Subcutaneous adipose tissue (tissue), 4 donors: ENCODE data around the gene MAP2K1. TPM values are rescaled to one million over a fixed set of nuclear protein-coding genes. Genes with fewer than 3 reads are reported as not detected.

Experiments used
- total RNA-seq, 4 donors: library from RNA; depleted of rRNA; stranded (reverse); fragments of >200 nt; gene quantifications; one replicate each; pipeline ENCODE4 v1.1.0, GENCODE V29; 2016
- TF ChIP-seq, protein P1 (sequence below): fragments of 450-650 bp; IDR thresholded peaks from one replicate; pipeline ENCODE4 v1.5.1; 2016; ENCODE audit warnings: low read depth, mild to moderate bottlenecking, control low read depth, antibody characterized with exemption, moderate library complexity

Gene MAP2K1
- total RNA-seq, 4 donors from 2014 or later: 57.6 to 70.7 (median 65.4) TPM

DNA sequence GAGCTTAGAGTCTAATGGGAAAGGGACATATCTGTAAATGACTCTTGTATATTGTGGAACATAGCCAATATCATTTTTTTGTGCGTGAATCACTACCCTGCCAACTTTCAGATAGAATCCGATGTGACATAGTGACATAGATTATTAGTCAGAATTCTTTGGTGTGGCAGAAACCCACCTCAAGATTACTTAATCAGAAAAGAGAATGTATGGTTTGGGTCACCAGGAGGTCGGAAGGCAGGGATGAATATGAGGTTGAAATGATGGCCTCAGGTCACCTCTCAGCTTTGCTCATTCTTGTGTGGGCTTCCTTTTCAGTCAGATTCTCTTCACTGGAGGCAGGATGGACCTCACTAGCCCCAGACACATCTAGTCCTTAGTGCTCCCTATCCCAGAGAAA, 69.5 kb downstream of the MAP2K1 start:
- TF ChIP-seq, protein P1, sequence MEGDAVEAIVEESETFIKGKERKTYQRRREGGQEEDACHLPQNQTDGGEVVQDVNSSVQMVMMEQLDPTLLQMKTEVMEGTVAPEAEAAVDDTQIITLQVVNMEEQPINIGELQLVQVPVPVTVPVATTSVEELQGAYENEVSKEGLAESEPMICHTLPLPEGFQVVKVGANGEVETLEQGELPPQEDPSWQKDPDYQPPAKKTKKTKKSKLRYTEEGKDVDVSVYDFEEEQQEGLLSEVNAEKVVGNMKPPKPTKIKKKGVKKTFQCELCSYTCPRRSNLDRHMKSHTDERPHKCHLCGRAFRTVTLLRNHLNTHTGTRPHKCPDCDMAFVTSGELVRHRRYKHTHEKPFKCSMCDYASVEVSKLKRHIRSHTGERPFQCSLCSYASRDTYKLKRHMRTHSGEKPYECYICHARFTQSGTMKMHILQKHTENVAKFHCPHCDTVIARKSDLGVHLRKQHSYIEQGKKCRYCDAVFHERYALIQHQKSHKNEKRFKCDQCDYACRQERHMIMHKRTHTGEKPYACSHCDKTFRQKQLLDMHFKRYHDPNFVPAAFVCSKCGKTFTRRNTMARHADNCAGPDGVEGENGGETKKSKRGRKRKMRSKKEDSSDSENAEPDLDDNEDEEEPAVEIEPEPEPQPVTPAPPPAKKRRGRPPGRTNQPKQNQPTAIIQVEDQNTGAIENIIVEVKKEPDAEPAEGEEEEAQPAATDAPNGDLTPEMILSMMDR: no peak

DNA sequence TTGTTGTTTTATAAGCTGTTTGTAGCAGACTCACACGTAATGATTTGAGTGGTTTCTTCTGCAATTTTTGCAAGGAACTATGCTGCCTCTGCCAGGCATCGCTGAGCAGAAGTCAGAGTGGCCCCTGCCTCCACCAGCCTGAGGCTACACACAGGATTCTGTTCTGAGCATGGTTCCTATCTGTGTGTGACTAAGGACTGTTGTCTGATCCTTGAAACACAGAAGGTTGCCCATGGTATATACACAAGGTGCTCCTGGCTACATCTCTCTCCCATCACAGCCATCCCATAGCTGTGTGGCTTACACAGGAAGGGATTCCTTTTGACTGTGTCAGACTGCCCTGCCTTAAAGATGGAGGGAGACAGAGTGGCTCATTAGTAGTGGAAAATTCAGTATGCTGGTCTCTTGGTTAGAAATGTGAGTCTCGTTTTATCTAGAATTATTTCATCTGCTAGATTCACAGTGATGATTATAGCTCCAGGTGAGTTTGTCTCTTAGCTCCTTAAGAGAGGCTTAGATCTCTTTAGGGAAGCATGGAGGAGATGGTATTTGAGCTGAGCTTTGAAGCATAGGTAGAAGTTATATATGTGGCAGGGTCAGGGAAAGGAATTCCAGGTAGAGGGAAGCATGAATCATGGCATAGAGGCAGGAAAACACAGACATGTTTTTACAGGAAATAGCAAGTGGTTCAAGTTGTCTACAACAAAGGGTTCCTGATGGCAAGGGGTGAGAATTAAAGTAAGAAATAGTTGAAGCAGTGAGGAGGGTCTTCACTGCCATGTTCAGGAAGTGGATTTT, 73.3 kb downstream of the MAP2K1 start:
- TF ChIP-seq, protein P1: no peak

DNA sequence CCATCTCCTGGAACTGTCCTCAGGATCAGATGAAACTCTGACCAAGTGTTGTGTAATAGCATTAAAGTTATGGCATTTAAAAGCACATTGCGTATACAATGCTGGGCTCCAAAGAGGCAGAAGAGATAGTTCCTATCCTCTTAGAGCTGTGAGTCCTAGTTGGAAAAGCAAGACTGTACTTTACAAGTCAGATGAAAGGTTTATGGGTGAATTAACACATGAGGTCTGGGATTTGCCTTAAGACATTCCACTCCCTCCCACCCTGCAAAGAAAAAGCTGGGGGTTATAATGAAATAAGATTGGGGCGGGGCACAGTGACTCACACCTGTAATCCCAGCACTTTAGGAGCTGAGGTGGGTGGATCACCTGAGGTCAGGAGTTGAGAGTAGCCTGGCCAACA, 75.2 kb downstream of the MAP2K1 start:
- TF ChIP-seq, protein P1: no peak

DNA sequence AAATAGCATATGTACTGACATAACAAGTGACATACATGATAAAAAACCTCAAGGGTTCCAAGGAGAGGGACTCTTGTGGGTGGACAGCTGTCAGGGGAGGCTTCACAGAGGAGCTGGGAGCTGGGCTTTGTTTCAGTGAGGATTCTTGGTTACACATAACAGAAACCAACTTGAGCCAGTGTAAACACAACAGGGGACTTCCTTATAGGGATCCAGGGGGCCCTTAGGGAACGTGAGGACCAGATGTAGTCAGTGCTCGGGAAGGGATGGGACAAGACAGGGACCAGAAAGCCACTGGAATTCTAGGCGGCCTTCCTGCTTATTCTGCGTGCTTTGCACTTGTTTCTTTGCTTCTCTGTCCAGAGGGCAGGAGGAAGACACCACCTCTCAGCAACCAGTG, 75.9 kb downstream of the MAP2K1 start:
- TF ChIP-seq, protein P1: no peak

DNA sequence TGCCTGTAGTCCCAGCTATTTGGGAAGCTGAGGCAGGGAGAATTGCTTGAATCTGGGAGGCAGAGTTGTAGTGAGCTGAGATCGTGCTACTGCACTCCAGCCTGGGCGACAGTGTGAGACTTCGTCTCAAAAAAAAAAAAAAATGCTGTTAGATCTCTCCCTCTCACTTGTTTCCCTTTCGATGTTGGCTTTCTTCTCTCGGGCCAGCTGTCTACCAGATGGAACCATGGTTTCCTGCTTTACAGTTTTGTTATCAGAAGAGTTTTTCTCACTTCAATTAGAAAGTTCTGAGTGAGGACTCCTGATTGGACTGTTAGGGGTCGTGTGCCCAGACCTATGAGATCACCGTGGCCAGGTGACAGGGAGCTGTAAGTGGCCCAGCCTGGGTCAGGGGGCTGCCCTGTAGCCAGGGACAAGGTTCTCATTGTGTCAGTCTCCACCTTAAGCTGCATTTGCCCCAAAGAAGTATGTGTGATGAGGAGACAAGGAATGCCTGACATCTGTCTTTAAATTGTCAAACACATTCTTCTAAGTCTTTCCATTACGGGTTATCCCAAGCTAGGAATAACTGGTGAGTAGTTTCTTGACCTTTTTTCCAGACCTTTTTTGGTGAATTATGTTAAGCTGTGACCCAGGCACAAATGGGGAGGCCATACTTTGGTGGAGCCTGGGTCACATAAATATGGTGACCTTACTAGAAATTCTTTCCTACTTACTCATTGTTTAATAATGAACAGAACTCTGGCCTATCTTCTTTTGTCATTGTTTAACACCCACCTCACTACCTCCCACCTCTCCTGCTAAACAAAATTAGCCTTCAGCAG, 85.7 kb downstream of the MAP2K1 start:
- TF ChIP-seq, protein P1: no peak

DNA sequence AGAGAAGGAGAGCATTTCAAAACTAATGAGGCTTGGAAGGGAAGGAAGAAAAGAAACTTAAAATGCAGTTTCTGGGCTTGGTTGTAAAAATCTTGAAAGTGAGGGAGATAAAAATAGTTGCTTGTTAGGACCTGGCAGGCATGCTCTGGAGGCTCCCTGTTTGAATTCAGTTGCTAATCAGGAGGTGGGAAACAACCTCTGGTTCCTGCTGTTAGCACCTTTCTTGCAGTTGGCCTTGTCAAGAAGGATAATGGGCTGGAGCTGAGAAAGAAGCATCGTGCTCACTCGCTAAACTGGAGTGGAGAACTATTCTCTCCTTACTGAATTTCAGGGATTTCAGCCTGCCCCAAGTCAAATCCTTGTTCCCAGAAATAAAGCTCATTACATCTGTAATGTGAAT, 87.4 kb downstream of the MAP2K1 start:
- TF ChIP-seq, protein P1: no peak

DNA sequence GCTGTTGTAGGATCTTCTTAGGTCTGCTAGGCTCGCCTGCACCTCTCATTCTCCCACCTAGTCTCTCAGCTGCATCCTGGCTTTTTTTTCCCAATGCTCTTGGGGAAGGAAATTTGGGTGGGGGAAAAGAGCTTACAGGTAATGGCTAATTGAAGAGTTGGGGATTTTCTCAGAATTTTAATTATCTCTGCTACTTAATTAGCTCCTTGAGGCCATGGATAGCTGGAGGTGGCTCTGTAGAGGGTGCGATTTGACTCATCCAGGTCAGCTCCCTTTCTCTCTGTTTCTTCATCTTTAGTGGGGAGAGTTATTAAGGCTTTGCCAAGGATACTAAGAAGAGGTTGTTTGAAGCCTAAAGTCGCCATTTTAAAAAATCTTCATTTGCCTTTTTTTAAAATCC, 88.3 kb downstream of the MAP2K1 start:
- TF ChIP-seq, protein P1: no peak
